Measurements from ENCODE around the gene KCNE2.

- TF ChIP-seq POLR2A (IDR thresholded peaks at IDR 0.05) (no peak), CTCF (IDR thresholded peaks at IDR 0.05 in 4 of 5, conservative IDR thresholded peaks at IDR 0.05 in 1 of 5) (no peak)
Observed at GRCh38 chr21:34345892-34346291, 17.9 kb upstream of the KCNE2 start.
